DMS114 treated with DMSO at 0.1 percent for 48 hours (cell line): ENCODE measurements around the gene TBCA.
A peak's percentile ranks its signal among the peaks of the same experiment; 100 is the strongest.

Experiments
- DNase-seq: peaks from one replicate; lab custom pipeline; 2025; ENCODE audit not compliant: unreplicated experiment; lab: John Stamatoyannopoulos, UW

The TBCA gene, protein sequence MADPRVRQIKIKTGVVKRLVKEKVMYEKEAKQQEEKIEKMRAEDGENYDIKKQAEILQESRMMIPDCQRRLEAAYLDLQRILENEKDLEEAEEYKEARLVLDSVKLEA

GRCh38 chr5:77775790-77776553 is at the start of gene TBCA:
Gene TBCA (minus strand): TSS chr5:77776339. CDS start chr5:77776257, 82 bp downstream.
- peak; percentile 82 for DNase-seq

GRCh38 chr5:77824981-77825380 is 48.8 kb upstream of the TBCA start:
- DNase-seq, result no peak

- DNase-seq, result no peak
These were observed 40.5 kb upstream of the TBCA start for GRCh38 chr5:77816686-77817085.

DNA sequence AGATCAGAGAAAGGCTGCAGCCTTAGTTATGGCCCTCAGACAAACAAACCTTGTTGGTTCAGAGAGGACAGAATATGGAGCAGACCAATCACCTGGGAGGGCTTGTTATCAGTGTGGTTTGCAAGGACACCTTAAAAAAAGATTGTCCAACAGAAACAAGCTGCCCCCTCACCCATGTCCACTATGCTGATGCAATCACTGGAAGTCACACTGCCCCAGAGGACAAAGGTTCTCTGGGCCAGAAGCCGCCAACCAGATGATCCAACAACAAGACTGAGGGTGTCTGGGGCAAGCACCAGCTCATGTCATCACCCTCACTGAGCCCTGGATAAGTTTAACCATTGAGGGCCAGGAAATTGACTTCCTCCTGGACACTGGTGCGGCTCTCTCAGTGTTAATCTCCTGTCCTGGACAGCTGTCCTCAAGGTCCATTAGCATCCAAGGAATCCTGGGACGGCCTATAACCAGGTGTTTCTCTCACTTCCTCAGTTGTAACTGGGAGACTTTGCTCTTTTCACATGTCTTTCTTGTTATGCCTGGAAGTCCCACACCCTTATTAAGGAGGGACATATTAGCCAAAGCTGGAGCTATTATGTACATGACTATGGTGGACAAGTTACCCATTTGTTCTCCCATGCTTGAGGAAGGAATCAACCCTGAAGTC is 36.9 kb upstream of the TBCA start:
- DNase-seq, result no peak

DNA sequence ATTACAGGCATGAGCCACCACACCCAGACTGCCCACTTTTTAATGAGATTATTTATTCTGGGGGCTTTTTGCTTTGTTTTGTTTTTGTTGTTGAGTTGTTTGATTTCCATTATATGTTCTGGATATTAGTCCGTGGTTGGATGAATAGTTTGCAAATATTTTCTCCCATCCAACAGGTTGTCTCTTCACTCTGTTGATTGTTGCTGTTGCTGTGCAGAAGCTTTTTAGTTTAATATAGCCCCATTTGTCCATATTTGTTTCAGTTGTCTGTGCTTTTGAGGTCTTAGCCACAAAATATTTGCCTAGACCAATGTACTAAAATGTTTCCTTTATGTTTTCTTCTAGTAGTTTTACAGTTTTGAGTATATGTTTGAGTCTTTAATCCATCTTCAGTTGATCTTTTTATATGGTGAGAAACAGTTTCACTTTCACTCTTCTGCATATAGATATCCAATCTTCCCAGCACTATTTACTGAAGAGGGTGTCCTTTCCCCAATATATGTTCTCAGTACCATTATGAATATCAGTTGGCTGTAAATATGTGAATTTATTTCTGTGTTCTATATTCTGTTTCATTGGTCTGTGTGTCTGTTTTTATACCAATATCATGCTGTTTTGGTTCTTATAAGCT is 30.2 kb upstream of the TBCA start:
- no peak for DNase-seq

DNA sequence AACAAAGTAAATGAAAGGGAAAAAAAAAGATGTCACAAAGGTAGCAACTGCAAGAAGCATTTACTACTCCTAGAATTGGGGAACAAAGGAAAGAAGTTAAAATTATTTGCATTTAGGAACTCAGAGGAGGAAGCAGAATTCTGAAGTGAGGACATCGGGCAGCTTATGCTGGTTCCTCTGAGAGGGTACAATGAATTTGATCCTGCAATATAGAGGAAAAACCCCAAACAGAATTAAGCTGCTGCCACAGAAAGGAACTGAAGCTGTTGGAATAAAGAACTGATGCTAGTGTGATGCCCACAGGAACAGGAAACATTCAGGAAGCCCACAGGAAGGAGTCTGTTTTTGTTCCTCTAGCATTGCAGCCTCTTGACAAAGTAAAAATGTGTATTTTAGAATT is 22.3 kb upstream of the TBCA start:
- DNase-seq, result no peak

- DNase-seq, result no peak
These were observed 21.0 kb upstream of the TBCA start for GRCh38 chr5:77797136-77797535.

DNA sequence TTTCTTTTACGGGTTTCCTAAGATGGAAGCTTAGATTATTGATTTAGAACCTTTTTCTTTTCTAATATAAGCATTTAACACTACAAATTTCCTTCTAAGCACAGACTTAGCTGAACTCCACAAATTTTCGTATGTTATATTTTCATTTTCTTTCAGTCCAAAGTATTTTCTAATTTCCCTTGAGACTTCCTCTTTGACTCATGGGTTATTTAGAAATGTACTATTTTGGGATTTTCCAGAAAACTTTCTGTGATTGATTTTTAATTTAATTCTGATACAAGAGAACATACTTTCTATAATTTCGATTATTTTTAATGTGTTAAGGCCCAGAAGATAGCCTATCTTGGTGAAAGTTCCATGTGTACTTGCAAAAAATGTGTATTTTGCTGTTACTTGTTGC is 19.7 kb upstream of the TBCA start:
- no peak for DNase-seq

DNA sequence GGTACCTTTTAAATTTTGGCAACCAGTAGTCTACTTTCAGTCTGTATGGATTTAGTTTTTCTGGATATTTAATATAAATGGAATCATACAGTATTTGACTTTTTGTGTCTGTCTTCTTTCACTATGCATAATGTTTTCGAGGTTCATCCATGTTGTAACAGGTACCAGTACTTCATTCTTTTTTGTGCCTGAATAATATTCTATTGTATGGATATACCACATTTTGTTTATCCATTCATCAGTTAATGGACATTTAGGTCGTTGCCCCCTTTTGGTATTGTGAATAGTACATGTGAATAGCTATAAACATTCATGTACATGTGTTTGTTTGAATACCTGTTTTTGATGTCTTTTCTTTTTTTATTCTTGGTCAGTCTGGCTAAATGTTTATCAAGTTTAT is 19.1 kb upstream of the TBCA start:
- DNase-seq, result no peak

- no peak for DNase-seq
These were observed 15.8 kb upstream of the TBCA start for GRCh38 chr5:77791926-77792325.

DNA sequence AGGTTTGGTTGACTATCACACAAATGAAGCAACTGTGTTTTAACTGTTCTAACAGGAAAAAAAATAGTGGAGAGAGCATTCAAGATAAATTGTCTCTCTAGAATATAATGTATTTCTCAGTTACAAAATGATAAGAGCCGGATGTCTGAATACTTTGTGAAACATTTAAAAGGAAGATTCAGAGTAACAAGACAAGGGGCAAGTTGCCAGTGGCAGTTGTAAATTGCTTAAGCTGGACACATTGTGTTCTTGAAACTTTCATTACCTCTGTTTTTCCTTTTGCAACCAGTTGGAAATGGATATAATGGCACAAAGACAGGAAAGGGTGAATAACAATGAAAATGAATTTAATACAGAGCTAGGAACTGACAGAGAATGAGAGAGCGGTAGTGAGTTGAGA is 15.2 kb upstream of the TBCA start:
- DNase-seq, result no peak

DNA sequence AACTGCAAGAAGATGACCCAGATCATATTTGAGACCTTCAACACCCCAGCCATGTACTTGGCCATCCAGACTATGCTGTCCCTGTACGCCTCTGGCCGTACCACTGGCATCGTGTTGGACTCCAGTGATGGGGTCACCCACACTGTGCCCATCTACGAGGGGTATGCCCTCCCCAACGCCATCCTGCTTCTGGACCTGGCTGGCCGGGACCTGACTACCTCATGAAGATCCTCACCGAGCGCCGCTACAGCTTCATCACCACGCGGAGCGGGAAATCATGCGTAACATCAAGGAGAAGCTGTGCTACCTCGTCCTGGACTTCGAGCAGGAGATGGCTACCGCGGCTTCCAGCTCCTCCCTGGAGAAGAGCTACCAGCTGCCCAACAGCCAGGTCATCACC is 9.1 kb upstream of the TBCA start:
- no peak for DNase-seq

DNA sequence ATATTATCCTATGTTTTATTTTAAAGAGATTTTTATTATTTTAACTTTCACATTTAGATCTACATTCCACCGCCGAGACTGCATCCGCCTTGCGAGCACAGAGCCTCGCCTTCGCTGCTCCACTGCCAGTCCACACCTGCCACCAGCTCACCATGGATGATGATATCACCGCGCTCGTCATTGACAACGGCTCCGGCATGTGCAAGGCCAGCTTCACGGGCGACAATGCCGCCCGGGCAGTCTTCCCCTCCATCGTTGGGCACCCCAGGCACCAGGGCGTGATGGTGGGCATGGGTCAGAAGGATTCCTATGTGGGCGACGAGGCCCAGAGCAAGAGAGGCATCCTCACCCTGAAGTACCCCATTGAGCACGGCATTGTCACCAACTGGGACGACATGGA is 8.6 kb upstream of the TBCA start:
- no peak for DNase-seq

- no peak for DNase-seq
These were observed 4.9 kb upstream of the TBCA start for GRCh38 chr5:77781076-77781475.

GRCh38 chr5:77778881-77779438 is 2.8 kb upstream of the TBCA start:
- no peak for DNase-seq

GRCh38 chr5:77778398-77778797 is 2.3 kb upstream of the TBCA start:
- no peak for DNase-seq

DNA sequence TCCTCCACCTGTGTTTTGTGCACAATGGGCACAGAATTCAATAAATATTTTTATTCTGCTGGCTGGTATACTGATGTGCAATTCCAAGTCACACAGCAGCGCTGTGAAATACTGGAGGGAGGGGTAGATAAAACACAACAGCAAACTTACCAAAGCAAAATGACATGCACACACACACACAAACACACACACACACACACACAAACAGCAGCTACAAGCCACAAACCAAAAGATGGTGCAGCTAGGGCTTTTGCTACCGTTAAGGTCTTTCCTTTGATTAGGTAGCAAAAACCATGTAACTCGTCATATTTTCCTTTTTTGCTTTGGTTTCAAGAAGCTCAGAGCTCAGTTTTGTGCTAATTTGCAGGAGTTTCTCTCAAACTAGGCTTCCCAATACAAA is 1.8 kb upstream of the TBCA start:
- DNase-seq, result no peak

- DNase-seq, result no peak
These were observed 1.2 kb upstream of the TBCA start for GRCh38 chr5:77777281-77777892.

GRCh38 chr5:77776554-77777206 is 541 bp upstream of the TBCA start:
- no peak for DNase-seq

DNA sequence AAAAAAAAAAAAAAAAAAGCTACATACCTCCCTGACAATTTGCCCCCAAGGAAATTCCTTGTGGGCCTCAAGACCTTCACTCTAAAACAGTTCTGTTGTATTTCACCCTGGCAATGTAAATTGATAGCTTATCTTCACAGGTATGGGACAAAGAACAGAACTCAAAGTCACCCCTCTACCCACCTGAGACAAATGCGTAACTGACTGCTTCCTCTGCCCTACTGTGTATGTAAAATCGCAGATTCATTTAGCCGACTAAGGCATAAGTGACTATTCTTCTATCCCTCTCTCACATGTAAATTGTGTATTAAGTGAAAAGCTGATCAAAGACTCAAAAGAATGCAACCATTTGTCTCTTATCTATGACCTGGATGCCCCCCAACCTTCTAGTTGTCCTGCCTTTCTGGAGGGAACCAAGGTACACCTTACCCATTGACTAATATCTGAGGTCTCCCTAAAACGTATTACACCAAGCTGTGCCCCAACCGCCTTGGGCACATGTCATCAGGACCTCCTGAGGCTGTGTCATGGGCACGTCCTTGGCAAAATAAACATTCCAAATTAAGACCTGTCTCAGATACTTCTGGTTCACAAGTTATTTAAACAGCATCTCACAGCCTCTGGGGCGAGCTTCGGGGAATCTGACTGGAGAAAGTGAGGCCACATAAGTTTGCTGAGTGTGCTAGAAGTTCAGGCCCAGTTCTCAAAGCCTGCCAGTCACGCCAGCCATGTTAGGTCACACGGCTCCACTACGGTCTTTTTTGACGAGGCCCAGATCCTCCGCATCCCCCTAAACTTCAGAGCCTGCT is 954 bp downstream of the TBCA start:
- no peak for DNase-seq
